ENCODE results near the gene NEDD4. TPM values are rescaled to one million over a fixed set of nuclear protein-coding genes. Genes with fewer than 3 reads are reported as not detected.

The NEDD4 gene
- total RNA-seq, 2 experiments from 2014 or later: 2.6 to 2.7 TPM

DNA sequence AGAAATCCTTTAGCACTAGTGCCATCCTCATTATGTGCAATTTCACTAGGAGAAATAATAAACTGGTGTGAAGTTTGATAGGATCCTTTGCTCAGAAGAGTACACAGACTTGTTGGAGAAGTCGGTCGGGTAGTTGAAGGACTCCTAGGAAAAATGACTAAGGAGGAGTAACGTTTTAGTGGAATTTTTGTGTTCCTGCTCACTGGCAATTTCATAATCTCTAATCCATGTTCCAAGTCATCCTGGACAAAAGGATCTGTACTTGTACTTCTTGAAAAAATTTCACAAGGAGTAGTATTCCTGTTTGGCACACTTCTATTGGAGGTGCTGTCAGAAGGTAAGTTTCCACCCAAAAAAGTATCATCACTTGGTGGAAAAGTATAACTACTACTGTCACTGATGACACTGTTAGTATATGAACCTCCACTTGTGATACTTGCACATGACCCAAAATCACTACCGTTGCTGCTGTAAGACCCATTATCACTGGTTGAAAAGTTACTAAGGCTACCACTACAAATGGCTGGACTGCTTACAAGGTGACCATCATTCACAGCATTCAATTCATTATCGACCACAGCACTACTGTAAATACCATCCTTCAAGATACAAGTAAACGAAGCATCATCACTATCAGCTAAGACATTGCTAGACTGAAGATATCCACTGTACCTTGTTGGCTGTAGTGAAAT is 77.4 kb downstream of the NEDD4 start:
- H3K4me3 ChIP-seq (ENCODE audit: low read length): no peak overlapping the region
- CTCF ChIA-PET: interaction anchor here (1.2 kb wide), 1 partner anchor 16 kb away, joined by 3 read pairs; no protein-coding TSS in a partner anchor
- intact Hi-C loops (cut with DNase I, micrococcal nuclease): no loop called here
- no peaks in the 10 kb centered on the region for H3K9me3 ChIP-seq (ENCODE audit: control insufficient read depth in 1 of 2, insufficient read depth in 1 of 2, low read length in 2 of 2)
- TF ChIP-seq, protein P1, sequence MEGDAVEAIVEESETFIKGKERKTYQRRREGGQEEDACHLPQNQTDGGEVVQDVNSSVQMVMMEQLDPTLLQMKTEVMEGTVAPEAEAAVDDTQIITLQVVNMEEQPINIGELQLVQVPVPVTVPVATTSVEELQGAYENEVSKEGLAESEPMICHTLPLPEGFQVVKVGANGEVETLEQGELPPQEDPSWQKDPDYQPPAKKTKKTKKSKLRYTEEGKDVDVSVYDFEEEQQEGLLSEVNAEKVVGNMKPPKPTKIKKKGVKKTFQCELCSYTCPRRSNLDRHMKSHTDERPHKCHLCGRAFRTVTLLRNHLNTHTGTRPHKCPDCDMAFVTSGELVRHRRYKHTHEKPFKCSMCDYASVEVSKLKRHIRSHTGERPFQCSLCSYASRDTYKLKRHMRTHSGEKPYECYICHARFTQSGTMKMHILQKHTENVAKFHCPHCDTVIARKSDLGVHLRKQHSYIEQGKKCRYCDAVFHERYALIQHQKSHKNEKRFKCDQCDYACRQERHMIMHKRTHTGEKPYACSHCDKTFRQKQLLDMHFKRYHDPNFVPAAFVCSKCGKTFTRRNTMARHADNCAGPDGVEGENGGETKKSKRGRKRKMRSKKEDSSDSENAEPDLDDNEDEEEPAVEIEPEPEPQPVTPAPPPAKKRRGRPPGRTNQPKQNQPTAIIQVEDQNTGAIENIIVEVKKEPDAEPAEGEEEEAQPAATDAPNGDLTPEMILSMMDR (IDR thresholded peaks at IDR 0.05): no peak
- H3K4me3 Mint-ChIP-seq: no peak overlapping the region
- H3K36me3 Mint-ChIP-seq (ENCODE audit: low read depth): no peaks in the 10 kb centered on the region
- H3K4me1 ChIP-seq (ENCODE audit: insufficient read depth, low read length): no peaks in the 10 kb centered on the region
- no peaks in the 10 kb centered on the region for H3K36me3 ChIP-seq (ENCODE audit: insufficient read depth, low read length)
- no peak for DNase-seq
- H3K27me3 ChIP-seq (ENCODE audit: control insufficient read depth in 1 of 2, insufficient read depth in 2 of 2, low read length in 2 of 2): no peaks in the 10 kb centered on the region
- no peak overlapping the region for H3K27ac ChIP-seq (ENCODE audit: low read depth in 1 of 2, low read length in 2 of 2)
- ATAC-seq (ENCODE audit: poor library complexity): no peak
- H3K4me1 Mint-ChIP-seq (ENCODE audit: low read depth): no peaks in the 10 kb centered on the region
- no peaks in the 10 kb centered on the region for H3K27me3 Mint-ChIP-seq
- no peak overlapping the region for H3K27ac Mint-ChIP-seq
- H3K9me3 Mint-ChIP-seq: no peaks in the 10 kb centered on the region
- POLR2A ChIA-PET: no interaction called here

DNA sequence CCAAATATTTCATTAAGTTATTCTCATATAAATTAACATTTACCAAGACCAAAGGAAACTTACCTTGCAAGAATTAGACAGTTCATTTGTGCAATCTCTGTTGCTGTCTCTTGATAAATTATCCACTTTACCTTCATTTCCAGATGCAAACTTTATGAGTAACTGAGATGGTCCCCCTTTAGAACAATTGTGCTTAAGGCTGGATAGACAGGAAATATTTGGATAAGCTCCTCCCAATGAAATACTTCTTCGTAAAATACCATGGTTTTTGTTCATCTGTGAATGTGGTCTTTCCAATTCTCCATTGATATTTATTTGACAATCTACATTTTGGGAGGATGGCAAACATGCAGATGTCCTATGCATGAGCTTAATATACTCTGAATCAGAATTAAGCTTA is 78.2 kb downstream of the NEDD4 start:
- Mint-ChIP-seq H3K27me3 (no peaks in the 10 kb centered on the region), H3K4me1 (ENCODE audit: low read depth) (no peaks in the 10 kb centered on the region), H3K9me3 (no peaks in the 10 kb centered on the region), H3K4me3 (no peak overlapping the region), H3K27ac (no peak overlapping the region), H3K36me3 (ENCODE audit: low read depth) (no peaks in the 10 kb centered on the region)
- Histone ChIP-seq H3K36me3 (ENCODE audit: insufficient read depth, low read length) (no peaks in the 10 kb centered on the region), H3K9me3 (ENCODE audit: control insufficient read depth in 1 of 2, insufficient read depth in 1 of 2, low read length in 2 of 2) (no peaks in the 10 kb centered on the region), H3K27ac (ENCODE audit: low read depth in 1 of 2, low read length in 2 of 2) (no peak overlapping the region), H3K4me1 (ENCODE audit: insufficient read depth, low read length) (no peaks in the 10 kb centered on the region), H3K27me3 (ENCODE audit: control insufficient read depth in 1 of 2, insufficient read depth in 2 of 2, low read length in 2 of 2) (no peaks in the 10 kb centered on the region), H3K4me3 (ENCODE audit: low read length) (no peak overlapping the region)
- no peak for DNase-seq
- no peak for ATAC-seq (ENCODE audit: poor library complexity)
- intact Hi-C loops (cut with DNase I, micrococcal nuclease): no loop called here
- TF ChIP-seq, protein P1 (IDR thresholded peaks at IDR 0.05): no peak
- ChIA-PET POLR2A (no interaction called here), CTCF (interaction anchor here (1.2 kb wide), 1 partner anchor 15 kb away, joined by 3 read pairs; no protein-coding TSS in a partner anchor)

DNA sequence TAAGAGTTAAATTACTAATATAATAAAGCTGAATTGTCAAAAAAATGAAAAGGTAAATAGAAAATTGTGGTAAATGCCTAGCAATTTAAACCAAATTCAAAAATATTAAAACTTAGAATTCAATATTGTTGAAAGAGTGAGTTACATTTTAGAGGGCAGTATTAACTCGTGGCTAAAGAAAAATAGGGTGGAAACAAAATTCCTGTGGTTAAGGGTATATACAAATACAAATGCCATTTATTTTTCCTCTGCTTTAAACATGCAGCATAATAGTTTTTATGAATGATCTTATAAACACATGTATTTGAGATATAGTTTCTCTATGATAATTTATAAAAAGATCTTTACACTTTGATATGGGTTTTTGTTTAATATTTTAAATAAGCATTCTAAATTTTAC is 79.0 kb downstream of the NEDD4 start:
- ChIA-PET POLR2A (no interaction called here), CTCF (no interaction called here)
- H3K4me1 Mint-ChIP-seq (ENCODE audit: low read depth): no peaks in the 10 kb centered on the region
- H3K27me3 Mint-ChIP-seq: no peaks in the 10 kb centered on the region
- intact Hi-C loops (cut with DNase I, micrococcal nuclease): no loop called here
- ATAC-seq (ENCODE audit: poor library complexity) (no peak), DNase-seq (no peak)
- H3K36me3 Mint-ChIP-seq (ENCODE audit: low read depth): no peaks in the 10 kb centered on the region
- H3K9me3 Mint-ChIP-seq: no peaks in the 10 kb centered on the region
- H3K27ac ChIP-seq (ENCODE audit: low read depth in 1 of 2, low read length in 2 of 2): no peak overlapping the region
- no peak overlapping the region for H3K4me3 ChIP-seq (ENCODE audit: low read length)
- H3K36me3 ChIP-seq (ENCODE audit: insufficient read depth, low read length): no peaks in the 10 kb centered on the region
- H3K4me1 ChIP-seq (ENCODE audit: insufficient read depth, low read length): no peaks in the 10 kb centered on the region
- no peaks in the 10 kb centered on the region for H3K27me3 ChIP-seq (ENCODE audit: control insufficient read depth in 1 of 2, insufficient read depth in 2 of 2, low read length in 2 of 2)
- no peak overlapping the region for H3K4me3 Mint-ChIP-seq
- H3K27ac Mint-ChIP-seq: no peak overlapping the region
- TF ChIP-seq, protein P1 (IDR thresholded peaks at IDR 0.05): no peak
- no peaks in the 10 kb centered on the region for H3K9me3 ChIP-seq (ENCODE audit: control insufficient read depth in 1 of 2, insufficient read depth in 1 of 2, low read length in 2 of 2)

All from CD4-positive, alpha-beta T cell (primary cell).